ENCODE data around the gene URB2. TPM values are rescaled to one million over a fixed set of nuclear protein-coding genes. Genes with fewer than 3 reads are reported as not detected.
"Not testable (repeated sequence)": the region's sequence is repeated elsewhere in the genome, so short reads cannot be mapped to it uniquely, and the experiment has no call there.

Gene URB2
- total RNA-seq, 4 donors from 2014 or later: 7.8 to 14.1 (median 11.0) TPM

GRCh38 chr1:229704157-229704556, 78.1 kb downstream of the URB2 start:
- Histone ChIP-seq H3K27me3 (no peaks in the 10 kb centered on the region), H3K4me1 (peaks cover 0 to 7% (median 0%) of the 10 kb centered on the region in 3 donors), H3K36me3 (no peaks in the 10 kb centered on the region), H3K27ac (no peak overlapping the region), H3K4me3 (no peak overlapping the region), H3K9me3 (no peaks in the 10 kb centered on the region)
- no peak for DNase-seq
- WGBS, 2 donors: 52 to 64% methylated on average over 2 of the region's 2 CpGs
- intact Hi-C loops (cut with DNase I): no loop called here
- no peak for TF ChIP-seq CTCF (IDR thresholded peaks at IDR 0.05)
- no peak for TF ChIP-seq POLR2A (IDR thresholded peaks at IDR 0.05)

GRCh38 chr1:229705152-229705551, 79.1 kb downstream of the URB2 start:
- H3K4me3 ChIP-seq; H3K27me3 ChIP-seq; H3K4me1 ChIP-seq; intact Hi-C loops (cut with DNase I); H3K36me3 ChIP-seq; H3K9me3 ChIP-seq; H3K27ac ChIP-seq; DNase-seq: not testable (repeated sequence)
- 71 to 87% methylated on average over 2 of the region's 2 CpGs for WGBS, 2 donors

- intact Hi-C loops (cut with DNase I); H3K27me3 ChIP-seq; DNase-seq; H3K4me3 ChIP-seq; H3K27ac ChIP-seq; H3K4me1 ChIP-seq; H3K9me3 ChIP-seq; H3K36me3 ChIP-seq: not testable (repeated sequence)
- WGBS, 2 donors: 50 to 71% methylated on average over 6 of the region's 6 CpGs
These were observed 81.1 kb downstream of the URB2 start for GRCh38 chr1:229707127-229707526.

GRCh38 chr1:229709500-229710013, 83.5 kb downstream of the URB2 start:
- 73 to 76% methylated on average over 6 of the region's 6 CpGs for WGBS, 2 donors
- no peak for DNase-seq
- TF ChIP-seq CTCF (IDR thresholded peaks at IDR 0.05): no peak
- no peak for TF ChIP-seq POLR2A (IDR thresholded peaks at IDR 0.05)
- Histone ChIP-seq H3K27me3 (no peaks in the 10 kb centered on the region), H3K4me3 (no peak overlapping the region), H3K27ac (no peak overlapping the region), H3K36me3 (no peaks in the 10 kb centered on the region), H3K9me3 (no peaks in the 10 kb centered on the region), H3K4me1 (peaks cover 0 to 2% (median 0%) of the 10 kb centered on the region in 3 donors)
- intact Hi-C loops (cut with DNase I): no loop called here

Other genes starting within 250 kb of the URB2 start
- under 1 TPM in 3 of 4 donors, not detected in 1; 0.19 to 0.75 (median 0.26) TPM for gene ACTA1, start 192.2 kb upstream of the URB2 start, total RNA-seq
- gene NUP133, start 117.9 kb upstream of the URB2 start, total RNA-seq: 10 to 100 TPM; 11.1 to 29.3 (median 22.0) TPM
- 10 to 100 TPM in 3 of 4 donors, 1 to 10 TPM in 1; 9.9 to 18.6 (median 14.3) TPM for gene ABCB10, start 67.5 kb upstream of the URB2 start, total RNA-seq
- 10 to 100 TPM in 3 of 4 donors, 1 to 10 TPM in 1; 7.8 to 15.8 (median 12.7) TPM for gene TAF5L, start 125 bp upstream of the URB2 start, total RNA-seq